HL-60 (cell line): Measurements from ENCODE around the gene TMED9.

Source experiments
- POLR2AphosphoS5 ChIP-seq: IDR thresholded peaks from 2 replicates; pipeline ENCODE4 v1.6.1; 2012; ENCODE audit warnings: low read depth
- TF ChIP-seq, protein P1 (sequence below): IDR thresholded peaks from one replicate; pipeline ENCODE4 v1.5.1; 2011; ENCODE audit warnings: low read length, control low read depth, inconsistent platforms; ENCODE audit not compliant: insufficient read depth

DNA sequence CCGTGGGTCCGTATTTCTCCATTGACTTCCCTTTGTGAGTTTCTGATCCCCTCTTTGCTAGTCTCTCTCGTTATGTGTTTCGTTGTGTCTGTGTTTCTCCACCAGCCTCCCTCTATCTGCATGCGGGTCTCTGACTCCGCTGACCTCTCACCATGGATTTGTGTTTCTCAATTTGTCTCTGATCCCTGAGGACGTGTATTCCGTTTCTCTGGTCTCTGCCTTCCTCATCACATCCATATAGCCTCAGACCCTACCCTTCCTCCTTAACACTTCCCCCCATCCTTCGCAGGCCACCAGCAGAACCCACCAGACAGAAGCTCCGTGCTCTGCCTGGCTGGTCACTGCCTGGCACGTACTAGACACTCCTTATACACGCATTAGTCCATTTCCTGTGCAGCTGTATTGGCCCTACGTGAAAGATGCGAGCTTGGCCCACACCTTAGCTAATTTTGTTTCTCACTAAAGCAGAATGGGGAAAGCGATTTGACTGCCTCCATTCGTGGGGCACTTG lies 8.6 kb downstream of the TMED9 start:
- TF ChIP-seq, protein P1, sequence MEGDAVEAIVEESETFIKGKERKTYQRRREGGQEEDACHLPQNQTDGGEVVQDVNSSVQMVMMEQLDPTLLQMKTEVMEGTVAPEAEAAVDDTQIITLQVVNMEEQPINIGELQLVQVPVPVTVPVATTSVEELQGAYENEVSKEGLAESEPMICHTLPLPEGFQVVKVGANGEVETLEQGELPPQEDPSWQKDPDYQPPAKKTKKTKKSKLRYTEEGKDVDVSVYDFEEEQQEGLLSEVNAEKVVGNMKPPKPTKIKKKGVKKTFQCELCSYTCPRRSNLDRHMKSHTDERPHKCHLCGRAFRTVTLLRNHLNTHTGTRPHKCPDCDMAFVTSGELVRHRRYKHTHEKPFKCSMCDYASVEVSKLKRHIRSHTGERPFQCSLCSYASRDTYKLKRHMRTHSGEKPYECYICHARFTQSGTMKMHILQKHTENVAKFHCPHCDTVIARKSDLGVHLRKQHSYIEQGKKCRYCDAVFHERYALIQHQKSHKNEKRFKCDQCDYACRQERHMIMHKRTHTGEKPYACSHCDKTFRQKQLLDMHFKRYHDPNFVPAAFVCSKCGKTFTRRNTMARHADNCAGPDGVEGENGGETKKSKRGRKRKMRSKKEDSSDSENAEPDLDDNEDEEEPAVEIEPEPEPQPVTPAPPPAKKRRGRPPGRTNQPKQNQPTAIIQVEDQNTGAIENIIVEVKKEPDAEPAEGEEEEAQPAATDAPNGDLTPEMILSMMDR: no peak
- no peak for TF ChIP-seq POLR2AphosphoS5
